ENCODE results near the gene UNC5A.

The UNC5A gene

DNA sequence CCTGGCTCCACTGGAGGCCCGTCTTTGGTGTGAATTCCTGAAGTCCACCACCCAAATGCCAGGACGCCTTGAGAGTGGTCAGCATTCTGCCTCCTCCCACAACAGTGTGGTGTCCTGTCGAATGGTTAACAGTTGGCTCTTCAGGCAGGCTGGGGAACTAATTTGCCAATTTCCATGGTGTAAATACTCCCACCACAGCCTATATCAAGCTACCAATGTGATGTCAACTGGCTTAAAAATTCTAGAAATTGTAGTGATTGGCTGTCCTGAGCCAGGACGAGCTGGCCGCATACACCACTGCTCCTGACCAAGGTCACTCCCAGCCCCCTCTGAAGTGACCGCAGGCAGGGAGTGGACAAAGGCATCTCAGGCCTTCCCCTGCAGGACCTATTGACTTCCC lies 11.1 kb downstream of the UNC5A start:
- DNase-seq (ENCODE audit: low spot score): no peak

DNA sequence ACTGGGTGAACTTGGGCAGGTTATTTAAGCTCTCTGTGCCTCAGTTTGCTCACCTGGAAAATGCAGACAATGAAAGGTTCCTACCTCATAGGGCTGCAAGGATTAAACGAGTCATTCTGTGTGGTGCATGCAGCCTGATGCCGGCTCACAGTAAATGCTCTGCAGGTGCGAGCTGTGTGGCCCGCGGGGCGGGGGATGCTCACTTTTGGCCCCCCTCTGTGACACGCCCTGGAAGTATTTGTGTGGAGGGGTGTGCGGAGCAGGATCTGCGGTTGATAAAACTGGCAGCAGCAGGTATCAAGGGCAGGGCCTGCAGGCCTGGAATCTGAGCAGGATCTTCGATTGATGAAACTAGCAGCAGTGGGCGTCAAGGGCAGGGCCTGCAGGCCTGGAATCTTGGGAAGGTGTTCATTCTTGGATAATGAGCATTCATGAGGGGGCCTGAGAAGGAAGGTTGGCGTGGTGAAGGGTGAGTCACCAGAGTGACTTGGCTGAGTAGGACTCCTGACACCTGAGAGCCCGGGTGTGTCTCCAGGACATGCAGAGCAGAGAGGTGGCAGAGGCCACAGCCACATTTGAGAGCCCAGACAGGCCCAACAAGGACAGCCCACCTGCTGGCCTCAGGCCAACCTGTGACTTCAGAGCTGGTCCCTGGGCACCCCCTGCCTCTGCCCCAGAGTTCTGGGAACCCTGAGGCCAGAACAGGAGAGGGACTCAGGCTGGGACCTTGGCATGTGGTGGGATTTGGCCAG lies 11.9 kb downstream of the UNC5A start:
- DNase-seq (ENCODE audit: low spot score): no peak

DNA sequence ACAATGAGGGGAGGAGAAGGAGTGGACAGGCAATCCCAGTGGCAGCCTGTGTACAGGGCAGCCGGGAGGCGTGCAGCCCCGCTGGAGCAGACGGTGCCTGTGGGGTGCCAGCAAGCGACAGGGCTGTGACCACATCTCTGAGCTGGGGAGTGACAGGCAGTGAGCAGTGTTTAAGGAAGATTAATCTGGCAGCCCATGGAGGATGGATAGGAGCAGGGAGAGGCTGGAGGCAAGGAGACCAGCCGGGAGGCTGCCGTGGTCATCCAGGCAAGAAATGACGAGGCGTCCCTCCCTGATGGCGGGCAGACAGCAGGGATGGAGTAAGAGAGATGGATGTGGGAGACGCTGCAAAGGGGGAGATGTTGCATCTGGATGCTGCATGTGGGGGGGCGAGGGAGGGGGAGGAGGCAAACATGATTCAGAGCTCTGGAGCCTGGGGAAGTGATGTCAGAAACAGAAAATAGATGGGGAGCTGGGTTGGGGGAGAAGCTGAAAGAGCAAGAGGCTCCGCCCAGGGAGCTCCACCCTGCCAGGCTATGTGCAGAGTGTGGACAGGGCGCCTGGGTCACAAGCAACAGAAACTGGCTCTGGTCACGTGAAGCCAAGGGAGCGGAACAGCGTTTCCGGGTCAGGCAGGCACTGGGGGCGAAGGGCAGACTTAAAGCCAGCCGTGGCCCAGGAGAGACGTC lies 12.6 kb downstream of the UNC5A start:
- no peak for DNase-seq (ENCODE audit: low spot score)

DNA sequence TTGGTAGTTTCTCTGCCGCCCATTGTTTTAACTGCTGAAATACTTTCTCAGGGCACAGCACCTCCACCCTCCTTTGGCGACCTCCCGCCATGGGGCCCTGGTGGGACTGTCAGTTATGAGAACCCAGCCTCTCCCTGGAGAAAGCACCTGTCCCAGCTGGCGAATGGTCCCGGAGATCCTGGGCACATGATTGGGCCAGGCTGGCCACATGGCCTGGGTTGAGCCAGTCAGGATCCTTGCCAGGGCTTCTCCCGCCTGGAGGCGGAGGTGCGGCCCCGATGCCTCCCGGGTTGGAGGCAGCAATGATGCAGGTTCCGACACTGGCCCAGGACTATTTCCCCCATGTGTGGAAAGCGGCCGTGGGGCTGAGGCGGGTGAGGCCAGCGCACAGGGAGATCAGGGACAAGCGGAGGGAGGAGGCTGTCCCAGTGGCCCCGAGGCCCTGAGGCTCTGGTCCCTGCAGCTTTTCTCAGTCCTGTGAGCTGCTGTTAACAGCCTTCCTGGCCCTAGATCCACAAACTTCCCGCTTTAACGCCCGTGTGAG lies 13.6 kb downstream of the UNC5A start:
- DNase-seq (ENCODE audit: low spot score): no peak

DNA sequence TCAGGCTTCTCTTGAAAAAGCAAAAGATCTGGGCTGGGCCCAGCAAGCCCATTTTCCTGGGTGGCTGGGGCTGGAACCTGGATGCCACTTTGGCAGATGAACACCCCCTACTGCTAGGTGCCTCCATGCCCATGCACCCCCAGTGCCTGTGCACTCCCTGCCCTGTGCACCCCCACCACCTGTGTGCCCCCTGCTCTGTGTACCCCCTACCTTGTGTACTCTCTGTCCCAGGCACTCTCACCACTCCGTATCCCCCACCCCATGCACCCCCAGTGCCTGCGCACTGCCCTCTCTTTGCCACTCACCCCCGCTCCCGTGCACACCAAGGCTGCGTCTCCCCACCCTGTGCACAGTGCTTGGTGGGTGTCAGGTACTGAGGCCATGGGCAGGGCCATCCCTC lies 14.2 kb downstream of the UNC5A start:
- DNase-seq (ENCODE audit: low spot score): no peak

DNA sequence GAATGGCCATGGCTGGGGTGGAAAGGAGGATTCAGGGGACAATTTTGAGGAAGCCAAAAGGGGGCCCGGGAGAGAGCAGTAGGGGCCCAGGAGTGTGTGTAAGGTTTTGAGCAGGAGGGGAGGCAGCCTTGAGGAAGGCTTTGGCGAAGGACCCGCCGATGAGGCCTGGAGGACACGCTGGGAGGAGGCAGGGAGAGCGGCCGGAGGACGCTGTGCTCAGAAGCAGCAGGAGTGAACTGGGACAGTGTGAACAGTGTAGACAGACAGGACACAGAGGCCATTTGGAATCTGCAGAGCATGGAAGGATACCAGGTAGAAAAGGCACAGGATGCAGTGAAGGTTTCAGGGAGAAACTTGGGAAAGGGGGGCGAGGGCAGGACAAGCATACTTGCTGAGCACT lies 14.9 kb downstream of the UNC5A start:
- no peak for DNase-seq (ENCODE audit: low spot score)

DNA sequence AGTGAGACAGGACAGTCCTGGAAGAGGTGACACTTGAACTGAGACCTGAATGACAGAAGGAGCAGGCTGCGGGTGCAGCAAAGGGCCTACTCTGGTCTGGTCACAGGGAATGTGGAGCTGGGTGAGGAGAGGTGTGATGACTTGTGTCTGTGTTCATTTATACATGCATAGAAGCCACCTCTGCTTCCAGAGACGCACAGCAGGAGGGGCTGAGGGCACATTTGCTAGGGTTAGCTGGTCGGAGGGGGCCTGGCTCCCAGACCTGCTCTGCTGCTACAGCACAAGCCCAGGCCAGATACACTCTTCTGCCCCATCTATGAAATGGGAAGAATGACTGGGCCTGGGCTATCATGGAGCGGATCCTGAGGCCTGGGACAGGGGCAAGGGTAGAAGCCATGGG lies 15.6 kb downstream of the UNC5A start:
- DNase-seq (ENCODE audit: low spot score): no peak

DNA sequence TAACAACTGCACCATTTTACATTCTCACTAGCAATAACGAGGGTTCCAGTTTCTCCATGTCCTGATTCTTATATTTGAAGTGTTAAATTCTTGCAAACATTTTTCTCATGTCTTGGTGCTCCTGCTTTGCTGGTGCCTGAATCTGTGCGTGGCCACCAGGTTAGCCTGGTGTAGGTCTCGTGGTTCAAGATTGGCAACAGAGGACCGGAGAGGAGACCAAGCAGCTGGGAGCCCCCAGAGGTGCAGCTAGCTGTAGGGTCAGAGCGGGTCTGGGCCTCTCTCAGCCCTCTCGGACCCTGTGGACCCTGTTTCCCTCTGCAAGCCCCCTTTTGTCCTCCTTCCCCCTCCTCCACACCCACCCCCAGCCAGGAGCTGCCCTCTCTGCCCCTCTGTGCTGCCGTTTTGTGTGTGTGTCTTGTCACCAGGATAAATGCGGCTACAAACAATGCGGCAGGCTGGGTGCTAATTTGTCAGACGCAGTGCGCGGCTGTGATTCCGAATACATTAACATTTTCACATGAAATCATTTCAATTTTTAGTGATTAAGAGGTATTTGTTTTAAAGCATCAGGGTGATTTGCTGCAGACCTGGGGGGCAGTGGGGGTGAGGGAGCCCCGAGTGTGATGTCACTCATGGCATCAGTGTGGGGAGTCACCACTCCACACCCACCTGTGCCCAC lies 17.5 kb downstream of the UNC5A start:
- DNase-seq (ENCODE audit: low spot score): no peak

DNA sequence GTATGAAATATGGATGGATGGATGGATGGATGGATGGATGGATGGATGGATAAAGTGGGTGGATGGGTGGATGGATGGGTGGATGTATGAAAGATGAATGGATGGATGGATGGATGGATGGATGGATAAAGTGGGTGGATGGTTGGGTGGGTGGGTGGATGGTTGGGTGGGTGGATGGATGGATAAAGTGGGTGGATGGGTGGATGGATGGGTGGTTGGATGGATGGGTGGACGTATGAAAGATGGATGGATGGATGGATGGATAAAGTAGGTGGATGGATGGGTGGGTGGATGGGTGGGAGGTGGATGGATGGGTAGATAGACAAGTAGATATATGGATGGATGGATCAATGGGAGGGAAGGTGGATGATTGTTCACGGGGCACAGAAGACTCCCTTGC lies 19.0 kb downstream of the UNC5A start:
- DNase-seq (ENCODE audit: low spot score): no peak

DNA sequence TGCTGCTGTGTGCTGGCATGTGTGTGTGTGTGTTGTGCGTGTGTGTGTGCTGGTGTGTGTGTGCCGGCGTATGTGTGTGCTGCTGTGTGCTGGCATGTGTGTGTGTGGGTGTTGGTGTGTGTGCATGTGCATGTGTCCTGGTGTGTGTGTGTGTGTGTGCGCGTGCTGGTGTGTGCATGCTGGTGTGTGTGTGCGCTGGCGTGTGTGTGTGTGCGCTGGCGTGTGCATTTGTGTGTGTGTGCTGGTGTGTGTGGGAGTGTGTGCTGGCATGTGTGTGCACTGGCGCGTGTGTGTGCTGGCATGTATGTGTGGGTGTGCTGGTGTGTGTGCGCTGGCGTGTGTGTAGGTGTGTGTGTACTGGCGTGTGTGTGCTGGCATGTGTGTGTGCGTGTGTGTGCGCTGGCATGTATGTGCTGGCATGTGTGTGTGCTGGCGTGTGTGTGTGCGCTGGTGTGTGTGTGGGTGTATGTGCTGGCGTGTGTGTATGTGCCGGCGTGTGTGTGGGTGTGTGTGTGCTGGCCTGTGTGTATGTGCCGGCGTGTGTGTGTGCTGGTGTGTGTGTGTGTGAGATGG lies 20.1 kb downstream of the UNC5A start:
- no peak for DNase-seq (ENCODE audit: low spot score)

DNA sequence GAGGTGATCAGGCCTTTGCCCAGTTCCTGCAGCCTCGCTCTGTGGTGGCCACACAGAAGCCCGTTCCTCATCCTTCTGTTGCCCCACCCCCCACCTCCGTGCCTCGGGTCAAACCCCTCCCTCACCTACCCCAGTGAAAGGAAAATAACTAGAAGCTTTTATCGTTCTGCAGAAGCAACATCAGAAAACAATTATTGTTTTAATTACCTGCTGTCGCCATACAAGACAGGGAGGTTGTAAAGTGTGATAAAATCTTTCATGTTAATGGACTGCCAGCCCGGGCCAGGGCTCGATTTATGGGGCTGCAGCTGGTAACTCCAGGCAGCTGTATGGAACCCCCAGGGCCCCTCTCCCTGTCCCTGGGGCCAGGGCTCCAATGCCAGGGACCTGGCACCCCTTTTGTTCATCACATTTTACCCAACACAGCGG lies 20.6 kb downstream of the UNC5A start:
- DNase-seq (ENCODE audit: low spot score): no peak

DNA sequence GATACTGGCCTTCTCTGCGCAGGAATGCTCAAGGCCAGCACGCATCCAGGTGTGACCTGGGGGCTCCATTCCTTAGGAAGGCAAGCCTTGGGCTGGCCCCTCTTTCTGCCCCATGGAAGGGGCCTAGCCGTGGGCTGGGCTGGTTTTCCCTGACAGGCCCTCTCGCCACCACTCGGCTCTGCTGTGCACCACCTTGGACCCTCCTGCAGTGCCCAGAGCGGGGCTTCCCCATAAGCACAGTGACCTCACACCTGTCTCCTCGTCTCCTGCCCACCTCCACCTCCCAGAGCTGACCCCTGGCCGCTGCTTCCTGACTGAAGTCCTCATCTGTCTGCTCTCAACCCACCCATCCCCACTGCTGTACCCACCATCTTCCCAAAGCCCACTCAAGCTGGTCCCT lies 21.1 kb downstream of the UNC5A start:
- DNase-seq (ENCODE audit: low spot score): no peak

DNA sequence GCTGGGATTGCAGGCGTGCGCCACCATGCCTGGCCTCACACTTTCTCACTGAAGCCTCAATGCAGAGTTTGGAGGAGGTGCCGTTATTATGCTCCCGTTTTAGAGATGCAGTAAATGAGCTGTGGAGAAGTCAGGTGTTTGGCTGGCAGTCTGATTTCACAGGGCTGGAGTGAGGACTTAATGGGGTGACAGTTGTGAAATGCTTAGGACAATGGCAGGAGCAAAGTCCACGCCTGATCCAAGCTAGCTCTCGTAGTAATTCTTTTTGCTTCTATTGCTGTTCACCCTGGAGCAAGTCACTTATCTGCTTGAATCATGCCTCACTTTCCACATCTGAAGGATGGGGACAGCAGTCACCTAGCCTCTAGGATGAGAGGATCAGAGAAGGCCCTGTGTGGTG lies 21.8 kb downstream of the UNC5A start:
- DNase-seq (ENCODE audit: low spot score): no peak

DNA sequence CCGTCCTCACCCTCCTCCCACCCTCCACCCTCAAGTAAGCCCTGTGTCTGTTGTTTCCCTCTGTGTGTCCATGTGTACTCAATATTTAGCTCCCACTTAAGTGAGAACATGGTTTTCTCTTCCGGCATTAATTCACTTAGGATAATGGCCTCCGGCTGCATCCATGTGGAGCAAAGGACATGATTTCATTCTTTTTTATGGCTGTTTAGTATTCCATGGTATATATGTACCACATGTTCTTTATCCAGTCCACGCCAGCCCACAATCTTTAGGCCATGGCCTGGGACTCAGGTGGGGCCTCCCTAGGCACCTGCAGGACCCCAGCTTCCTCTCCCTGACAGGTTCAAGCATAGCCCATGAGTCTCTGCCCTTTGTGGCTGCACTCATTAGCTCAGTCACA lies 22.9 kb downstream of the UNC5A start:
- no peak for DNase-seq (ENCODE audit: low spot score)

DNA sequence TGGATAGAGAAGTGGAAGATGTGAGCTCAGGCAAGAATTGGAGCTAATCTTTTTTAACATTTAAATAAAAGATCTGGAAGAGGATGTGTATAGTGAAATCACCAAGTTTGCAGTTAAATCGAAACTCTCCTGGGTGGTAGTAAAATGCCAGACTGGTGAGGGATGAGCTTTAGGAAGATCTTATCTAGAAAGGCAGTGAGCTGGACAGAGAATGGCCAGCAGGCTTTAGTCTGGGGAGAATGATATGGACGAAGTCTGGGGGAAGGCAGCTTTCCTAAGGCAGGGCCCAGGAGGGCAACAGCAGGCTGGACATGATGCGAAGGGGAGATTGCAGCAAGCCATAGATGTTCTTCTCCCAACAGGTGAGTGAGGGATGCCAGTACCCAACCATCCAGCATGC lies 25.6 kb downstream of the UNC5A start:
- DNase-seq (ENCODE audit: low spot score): no peak

DNA sequence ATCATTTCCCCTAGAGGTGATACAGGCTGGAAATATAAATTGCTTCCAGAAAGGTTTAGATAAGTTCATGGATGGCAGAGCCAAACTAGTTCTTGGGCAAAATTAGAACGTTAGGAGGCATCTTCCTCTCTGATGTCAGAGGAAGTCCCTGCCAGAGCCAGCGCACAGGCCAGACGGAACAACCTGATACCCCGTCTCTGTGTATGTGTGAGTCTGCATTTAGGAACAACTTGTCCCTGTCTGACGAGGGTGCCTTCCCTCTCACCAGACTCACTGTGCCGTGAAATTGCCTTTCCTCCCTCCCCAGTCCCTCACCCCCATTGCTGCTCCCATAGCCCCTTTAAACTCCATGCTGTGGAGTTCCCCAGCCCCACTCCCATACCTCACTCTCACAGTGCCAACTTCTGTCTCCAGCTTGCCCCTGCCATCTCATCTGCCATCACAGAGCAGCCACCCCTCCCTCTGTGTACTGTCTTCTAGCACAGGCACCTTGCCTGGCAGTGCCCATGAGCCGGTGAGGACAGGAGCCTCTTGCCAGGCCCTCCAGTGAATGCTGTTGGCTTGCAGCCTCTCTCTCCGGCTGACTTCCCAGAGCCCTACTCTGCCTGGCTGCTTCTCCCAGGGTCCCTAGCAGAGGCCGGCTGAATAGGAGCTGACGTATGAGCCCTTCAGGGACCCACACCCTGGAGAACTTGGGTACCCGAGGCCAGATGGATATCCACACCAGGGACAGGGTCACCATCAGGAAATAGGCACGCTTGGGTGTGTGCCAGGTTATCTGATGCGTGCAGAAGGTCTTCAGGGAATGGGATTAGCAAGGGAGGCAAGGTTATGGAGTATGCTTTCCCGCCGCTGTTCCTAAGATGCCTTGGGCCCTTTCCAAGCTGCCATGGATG lies 26.7 kb downstream of the UNC5A start:
- DNase-seq (ENCODE audit: low spot score): no peak

DNA sequence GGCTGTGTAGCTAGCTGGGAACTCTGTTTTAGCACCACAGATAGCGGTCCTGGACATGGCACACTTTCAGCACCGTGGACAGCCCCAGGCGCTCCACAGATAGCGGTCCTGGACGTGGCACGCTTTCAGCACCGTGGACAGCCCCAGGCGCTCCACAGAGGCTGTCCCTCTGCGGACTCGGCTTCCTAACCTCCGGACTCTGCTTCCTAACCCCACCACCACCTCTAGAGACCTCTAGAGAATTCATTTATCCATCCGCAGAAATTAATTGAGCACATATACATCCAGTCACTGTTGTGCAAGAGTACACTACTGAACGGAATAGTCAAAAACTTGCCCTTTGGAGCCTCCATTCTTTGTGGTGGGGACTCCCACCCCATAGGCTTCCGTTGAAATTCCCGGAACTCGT lies 27.4 kb downstream of the UNC5A start:
- peak; percentile 36 for DNase-seq (ENCODE audit: low spot score)

DNA sequence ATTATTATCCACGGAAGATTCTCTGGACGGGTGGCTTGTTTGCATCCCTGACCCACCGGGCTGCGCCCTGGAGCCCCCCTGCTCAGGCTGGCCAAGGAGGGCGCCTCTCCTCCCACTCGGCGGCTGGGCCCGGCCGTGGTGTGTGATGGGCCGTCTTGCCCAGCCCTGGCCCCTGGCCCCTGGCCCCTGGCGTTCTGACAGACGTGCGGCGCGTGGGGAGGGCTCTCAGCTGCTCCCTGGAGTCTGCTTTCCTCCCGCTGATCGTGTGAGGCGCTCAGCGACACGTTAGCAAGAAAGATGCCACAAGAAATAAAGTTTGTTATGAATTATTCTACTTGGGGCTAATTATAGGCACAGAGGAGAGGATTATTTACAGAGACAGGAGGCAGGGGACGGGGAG lies 33.3 kb downstream of the UNC5A start:
- no peak for DNase-seq (ENCODE audit: low spot score)

DNA sequence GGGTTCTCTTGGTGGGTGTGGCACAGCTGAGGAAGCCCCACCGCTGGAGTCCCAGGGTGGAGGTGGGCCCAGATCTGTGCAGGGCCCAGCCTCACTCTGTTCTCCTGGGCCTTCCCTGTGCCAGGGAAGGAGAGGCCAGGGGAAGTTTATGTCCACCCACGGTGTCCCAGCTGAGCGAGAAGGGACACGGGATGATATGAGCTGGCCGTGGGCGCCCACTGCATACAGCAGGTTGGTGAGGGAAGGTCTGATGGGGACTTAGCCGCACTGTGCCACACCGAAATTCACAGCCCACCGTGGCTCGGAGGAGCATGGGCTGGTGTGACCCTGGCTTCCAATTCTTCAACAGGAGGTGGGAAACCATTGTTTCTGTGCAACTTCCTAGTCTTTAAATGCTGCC lies 33.9 kb downstream of the UNC5A start:
- DNase-seq (ENCODE audit: low spot score): no peak

DNA sequence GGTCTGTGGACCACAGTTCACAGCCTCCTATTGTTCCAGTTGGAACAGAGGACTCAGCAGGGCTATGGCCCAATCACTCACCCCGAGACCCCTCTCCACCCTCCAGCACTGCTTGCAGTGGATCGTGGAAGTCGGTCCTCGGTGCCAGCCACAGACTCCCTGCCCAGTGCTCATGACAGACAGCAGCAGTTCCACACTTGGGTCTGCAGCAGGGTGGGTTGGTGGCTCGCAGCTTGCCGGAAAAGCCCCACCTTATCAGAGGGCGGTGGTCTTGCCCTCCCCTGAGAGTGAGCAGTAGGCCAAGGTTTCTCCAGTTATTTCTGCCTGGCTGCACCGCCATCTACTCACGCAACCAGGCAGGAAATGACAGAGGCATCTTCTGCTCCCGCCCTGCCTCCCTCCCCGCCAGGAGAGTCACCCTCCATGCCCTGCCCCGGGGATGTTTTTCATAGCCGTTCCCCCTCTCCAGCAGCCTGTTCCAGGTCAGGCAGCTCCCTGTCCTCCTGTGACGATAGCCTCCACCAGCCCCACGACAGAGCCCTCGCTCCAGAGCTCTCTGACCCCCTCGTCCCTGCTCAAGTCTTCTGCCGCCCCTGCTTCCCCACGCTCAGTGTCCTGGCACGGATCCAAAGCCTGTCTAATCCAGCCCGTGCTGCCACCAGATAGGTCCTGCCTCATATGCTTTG lies 34.5 kb downstream of the UNC5A start:
- DNase-seq (ENCODE audit: low spot score): no peak

DNA sequence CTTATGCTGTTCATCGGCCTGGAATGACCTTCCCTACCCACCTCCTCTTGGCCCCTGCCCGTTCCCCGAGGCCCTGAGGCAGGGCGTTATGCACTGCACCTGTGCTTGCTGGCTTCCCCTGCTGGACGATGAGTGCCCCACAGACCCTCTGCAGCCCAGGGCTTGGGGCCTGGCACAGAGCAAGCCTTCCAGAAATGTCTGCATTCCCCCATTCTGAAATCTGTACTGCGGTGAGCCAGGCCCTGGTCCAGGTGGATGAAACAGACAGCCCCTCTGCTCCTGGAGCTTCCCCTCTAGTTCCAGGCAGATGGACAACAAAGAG lies 35.0 kb downstream of the UNC5A start:
- no peak for DNase-seq (ENCODE audit: low spot score)

Measured in hematopoietic multipotent progenitor cell treated with erythropoietin and hydrocortisone succinate and interleukin-3 and kit ligand, for 17 days (in vitro differentiated cells).